KG1 (cell line): ENCODE results near the gene TMEM119.
A peak's percentile ranks its signal among the peaks of the same experiment; 100 is the strongest.
"Not testable (repeated sequence)": the region's sequence is repeated elsewhere in the genome, so short reads cannot be mapped to it uniquely, and the experiment has no call there.

ENCODE experiments used
- DNase-seq: peaks from one replicate; lab custom pipeline; 2025; lab: John Stamatoyannopoulos, UW

Gene TMEM119

DNA sequence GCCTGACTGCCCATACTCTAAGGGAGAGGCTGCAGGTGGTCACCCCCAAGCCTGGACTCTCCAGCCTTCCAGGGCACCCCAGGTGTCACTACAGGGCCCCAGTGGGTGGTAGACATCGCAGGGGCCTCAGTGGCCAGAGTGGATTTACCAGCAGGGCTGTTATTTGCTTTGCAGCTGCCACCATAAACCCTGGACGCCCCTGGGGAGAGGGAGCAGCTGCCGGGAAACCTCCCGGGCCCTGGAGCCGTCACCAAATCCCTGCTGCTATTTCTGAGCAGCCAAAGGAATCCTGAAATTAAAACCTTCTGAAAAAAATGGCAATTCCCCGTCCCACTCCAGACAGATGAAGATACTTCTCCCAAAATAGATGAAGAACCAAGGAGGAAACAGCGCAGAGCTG, 13.9 kb downstream of the TMEM119 start:
- DNase-seq = no peak

DNA sequence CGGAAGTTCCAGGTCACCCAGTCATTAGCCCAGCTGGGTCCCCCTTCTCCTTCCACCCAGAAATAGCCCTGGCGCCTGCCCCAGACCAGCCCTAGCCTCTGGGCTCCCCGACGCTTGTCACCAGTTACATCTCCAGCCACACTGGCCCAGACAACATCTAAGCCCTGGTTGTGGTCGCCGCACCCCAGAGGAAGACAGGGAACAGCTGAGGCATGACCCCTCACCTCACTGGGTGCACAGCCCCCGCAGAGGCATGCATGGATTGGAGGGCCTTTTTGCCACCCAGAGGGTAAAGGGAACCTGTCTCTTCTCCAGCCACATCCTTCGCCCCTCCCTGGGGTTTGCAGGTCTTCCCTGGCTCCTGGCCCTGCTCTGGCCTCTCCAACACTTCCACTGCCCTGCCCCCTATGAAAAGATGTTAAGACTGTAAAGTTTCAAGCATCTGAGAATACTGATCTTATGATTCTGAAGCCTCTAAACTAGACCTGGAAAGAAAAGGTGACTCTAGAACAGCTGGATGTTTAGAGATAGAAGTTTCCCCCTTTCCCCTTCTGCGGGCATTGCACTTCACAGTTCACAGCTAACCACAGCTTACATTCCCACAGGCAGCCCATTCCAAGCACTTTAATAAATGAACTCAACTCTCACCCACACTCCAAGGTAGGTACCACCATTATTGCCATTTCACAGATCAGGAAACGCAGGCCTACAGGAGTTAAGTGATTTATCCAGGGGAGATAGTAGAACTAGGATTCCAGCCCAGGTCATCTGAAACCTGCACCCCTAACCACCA, 14.7 kb downstream of the TMEM119 start:
- DNase-seq = no peak

DNA sequence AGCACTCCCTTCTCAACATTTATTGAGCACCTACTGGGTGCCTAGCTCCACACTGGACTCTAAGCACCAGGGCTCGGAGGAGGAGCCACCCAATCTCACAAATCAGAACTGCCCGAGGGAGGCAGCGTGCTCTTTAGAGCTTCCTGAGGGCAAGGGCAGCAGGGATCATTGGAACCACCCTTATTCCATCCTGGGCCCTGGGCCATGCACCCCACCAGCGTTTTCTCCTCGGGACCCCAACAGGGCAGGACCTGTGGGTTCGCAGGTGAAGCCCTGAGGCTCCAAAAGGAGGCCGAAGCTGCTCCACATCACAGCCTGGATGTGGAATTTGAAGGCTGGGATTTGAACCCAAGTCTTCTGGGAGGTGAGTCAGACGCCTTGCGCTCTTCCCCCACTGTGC, 15.4 kb downstream of the TMEM119 start:
- DNase-seq = no peak

DNA sequence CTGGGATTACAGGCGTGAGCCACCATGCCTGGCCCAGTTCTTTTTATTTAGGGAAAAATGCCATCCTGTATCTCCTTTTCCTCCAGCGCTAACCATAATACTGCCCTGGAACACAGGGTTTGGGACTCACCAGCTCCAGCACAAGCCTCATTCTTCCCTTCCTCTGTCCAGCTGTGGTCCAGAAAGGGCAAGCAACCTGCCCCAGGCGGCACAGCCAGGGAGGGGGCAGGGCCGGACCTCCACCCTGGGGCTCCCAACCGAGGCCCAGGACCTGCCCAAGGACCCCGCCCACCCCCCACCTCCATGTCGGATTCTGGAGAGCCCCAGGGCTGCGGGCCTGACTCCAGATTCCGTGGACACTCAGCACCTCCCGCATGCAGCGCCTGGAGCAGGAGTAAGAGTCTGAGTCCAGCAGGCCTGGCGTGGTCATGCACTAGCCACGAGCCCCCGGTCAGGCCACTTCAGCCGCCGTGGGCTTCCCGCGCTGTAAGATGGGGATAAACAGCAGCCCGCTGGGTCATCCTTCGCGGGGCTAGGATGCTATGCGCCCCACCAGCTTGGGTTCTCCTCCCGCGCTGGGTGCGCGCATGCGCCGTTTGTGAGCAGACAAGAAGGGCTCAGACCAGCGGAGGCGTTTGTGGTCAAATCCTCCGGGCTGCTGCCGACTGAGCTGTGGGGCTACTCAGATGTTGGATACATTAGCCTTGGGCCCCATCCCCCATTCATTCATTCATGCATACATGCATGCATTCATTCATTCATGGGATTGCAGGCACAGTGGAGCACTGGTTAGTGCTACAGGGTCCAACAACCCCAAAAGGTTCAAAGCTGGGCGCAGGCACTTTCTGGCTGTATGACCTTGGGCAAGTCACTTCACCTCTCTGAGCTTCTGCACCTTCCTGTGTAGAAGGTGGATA, 16.3 kb downstream of the TMEM119 start:
- DNase-seq = no peak

DNA sequence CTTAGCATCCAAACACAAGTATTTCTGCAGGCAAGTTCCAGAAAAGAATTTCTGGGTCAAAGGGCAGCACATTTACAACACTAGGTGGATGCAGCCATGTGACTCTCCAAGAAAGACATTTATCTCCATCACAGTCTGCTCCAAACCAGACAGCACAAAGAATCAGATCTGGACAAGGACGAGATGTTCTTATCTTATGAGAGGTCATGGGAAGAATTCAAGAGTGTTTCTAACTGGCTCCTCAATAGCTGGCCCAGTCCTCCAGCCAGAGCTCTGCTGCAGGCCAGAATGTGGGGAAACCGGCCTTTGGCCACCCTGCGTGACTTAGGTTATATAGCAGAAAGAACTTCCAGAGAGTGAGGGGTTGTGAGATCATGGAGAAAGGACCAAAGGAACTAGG, 17.4 kb downstream of the TMEM119 start:
- DNase-seq = no peak

DNA sequence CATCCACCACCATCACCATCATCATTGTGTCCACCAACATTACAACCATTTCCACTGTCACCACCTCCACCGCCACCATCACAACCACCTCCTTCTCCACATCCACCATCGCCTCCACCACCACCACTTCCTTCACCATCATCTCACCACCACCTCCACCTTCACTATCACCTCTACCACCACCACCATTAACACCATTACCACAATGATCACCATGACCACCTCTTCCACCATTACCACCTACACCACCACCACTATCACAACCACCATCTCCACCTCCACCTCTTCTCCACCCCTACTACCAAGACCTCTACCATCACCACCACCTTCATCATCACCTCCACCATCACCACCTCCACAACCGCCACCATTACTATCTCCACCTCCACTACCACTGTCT, 19.1 kb downstream of the TMEM119 start:
- no peak for DNase-seq

DNA sequence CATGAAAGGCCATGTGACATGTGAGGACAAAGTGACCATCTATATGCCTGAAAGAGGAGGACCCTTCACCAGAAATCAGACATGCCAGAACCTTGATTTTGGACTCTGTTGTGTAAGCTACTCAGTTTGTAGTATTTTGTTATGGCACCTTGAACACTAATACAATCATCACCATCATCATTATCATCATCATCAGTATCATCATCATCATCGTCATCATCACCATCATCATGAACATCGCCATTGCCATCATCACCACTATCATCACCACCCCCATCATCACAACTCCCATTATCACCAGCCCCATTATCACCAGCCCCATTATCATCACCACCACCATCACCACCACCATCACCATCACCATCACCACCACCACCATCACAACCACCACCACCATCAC, 19.6 kb downstream of the TMEM119 start:
- DNase-seq = no peak

DNA sequence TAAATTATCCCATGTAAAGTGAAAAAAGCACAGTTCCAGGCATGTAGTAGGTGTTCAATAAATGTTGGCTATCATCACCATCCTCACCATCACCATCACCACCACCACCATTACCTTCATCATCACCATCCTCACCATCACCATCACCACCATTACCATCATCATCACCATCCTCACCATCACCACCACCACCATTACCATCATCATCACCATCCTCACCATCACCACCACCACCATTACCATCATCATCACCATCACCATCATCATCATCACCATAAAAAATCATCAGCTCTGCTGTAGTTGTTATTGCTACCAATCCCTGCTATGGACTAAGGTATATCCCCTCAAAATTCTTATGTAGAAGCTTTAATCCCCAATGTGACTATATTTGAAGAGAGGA, 20.4 kb downstream of the TMEM119 start:
- DNase-seq = no peak

DNA sequence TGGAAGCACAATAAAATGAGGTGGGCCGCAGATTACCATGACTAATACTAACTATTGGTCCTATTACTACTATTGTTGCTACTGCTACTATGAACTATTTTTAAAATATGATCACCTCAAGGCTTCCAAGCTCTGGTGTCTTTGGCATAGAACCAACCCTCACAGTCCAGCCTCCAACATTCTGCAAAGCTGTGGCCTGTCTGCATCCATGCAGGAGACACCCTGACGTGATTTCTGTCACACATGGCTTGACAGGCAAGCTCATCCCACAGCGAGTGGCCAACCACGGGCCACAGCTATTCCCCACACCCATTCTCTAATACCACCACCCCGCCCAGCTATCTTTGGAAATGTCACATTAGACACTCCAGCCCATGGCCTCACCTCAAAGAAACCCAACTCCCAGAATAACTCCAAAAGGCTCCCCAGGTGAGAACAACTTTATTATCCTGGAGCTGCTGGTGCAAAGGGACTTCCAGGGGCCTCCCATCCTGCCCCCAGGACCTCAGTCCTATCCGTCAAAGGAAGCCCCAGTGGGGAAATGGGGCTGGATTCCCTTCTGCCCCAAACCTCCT, 21.1 kb downstream of the TMEM119 start:
- no peak for DNase-seq

DNA sequence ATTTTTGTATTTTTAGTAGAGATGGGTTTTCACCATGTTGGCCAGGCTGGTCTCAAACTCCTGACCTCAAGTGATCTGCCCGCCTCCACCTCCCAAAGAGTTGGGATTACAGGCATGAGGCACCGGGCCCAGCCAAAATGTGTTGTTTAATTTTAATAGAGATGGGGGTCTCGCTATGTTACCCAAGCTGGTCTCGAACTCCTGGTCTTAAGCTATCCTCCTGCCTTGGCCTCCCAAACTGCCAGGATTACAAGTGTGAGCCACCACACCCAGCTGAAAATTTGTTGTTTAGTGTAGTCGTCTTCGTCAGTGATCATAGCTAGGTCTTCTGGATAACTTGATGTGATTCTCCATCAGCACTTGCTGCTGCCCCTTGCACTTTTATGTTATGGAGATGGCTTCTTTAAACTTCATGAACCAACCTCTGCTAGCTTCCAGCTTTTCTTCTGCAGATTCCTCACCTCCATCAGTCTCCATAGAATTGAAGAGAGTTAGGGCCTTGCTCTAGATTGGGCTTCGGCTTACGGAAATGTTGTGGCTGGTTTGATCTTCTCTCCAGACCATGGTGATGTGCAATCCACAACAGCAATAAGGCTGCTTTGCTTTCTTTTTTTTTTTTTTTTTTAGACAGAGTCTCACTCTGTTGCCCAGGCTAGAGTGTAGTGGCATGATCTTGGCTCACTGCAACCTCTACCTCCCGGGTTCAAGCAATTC, 22.5 kb downstream of the TMEM119 start:
- no peak for DNase-seq

DNA sequence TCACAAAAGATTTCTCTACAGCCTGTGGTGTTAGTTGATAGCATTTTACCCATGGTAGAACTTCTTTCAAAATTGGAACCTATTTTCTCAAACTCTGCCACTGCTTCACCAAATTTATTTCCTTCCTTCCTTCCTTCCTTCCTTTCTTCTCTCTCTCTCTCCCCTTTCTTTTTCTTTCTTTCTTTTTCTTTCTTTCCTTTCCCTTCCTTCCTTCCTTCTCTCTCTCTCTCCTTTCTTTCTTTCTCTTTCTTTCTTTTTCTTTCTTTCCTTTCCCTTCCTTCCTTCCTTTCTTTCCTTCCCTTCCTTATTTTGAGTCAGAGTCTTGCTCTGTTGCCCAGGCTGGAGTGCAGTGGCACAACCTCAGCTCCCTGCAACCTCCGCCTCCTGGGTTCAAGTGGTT, 23.6 kb downstream of the TMEM119 start:
- DNase-seq = not testable (repeated sequence)

DNA sequence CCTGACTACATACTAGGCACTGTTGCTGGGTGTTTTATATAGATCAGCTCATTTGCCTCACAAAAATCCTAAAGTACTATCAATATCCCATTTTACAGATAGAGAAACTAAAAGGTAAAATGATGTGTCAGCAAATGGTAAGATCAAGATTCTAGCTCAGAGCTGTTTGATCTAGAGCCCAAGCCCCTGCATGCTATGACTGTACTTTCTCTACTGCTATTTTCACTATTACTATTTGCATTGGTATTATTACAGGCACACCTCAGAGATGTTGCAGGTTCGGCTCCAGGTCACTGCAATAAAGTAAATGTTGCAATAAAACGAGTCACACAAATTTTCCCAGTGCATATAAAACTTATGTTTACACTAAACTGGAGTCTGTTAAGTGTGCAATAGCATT, 24.6 kb downstream of the TMEM119 start:
- DNase-seq = no peak

DNA sequence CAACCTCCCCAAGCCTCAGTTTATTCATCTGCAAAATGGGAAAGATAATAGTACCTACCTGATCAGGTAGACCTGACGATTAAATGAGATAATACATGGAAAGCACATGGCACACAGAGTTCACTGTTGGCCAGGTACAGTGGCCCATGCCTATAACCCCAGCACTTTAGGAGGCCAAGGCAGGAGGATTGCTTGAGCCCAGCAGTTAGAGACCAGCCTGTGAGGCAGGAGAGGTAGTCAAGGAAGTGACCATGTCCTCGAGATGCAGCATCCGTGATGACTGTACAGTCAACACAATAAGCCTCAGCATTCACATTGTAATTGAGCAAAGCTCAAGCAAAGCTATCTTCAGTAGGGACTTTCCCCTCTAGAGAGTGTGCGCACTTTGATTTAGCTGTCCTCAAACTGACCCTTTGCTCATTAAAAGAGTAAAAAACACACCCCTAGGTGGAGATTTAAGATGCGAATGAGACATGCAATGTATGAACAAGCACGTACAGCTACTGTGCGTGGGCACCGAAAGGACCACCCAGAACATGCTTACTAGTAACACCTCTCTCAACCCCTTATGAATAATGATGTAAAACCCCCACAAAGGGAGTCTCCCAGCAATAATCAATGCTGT, 25.6 kb downstream of the TMEM119 start:
- no peak for DNase-seq

DNA sequence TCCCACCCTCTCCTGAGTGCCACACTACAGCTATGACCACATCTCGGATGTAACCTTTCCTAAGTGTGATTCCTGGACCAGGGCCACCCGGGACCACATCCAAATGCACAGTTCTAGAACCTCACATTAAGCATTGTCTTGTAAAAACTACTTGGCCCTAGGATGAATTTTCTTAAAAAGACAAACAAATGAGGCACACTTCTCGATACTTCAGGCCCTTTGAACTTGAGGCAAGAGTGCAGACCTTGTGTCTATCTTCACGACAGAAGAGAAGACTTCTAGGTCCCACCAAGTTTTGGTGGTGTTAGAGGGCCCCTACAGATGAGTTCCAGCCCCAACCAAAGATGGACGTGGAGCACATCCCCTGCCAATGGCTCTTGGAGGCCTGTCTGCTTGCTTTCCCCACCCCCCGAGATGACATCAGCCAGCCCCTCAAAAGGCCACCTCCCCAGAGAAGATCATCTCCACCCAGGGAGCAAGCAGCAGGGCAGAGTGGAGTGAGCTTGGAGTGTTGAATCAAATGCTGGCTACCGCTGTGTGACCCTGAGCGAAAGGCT, 26.2 kb downstream of the TMEM119 start:
- no peak for DNase-seq

DNA sequence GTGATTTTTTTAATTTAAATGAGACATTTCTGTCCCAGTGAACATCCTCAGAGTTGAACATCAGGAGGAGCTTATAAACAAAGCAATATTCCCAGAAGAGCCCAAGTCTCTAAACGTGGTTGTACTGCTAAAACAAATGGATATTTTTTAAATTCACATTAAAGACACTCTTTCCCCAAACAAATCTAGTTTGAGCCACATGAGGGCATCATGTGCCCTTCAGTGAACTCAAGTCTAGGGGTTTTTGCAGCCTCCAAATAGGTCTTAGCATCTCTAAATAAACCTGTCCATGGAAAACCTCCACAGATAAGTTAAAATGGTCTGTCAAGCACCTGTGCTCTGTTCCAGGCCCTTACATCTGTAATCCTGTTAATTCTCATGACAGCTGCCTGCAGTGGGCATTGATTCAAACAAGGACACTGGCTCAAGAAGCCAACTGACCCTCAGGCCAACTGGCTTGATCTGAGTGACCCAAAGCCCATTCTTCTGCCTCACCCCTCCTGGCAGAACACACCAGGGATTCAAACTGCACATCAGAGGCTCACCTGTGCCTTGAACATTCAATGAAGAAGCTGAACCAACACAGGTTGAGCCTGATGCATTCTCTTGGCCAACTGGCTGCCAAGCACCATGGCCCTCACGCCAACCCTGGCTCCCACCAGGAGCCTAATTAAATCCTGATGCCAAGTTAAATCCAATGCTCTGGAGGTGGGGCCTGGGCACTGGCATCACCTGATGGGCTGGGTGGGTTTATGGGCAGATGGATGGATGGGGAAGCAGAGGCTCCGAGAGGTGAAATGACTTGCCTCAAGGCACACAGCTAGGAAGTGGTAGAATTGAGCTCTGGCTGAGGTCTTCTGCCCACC, 26.9 kb downstream of the TMEM119 start:
- DNase-seq = peak; percentile 16

DNA sequence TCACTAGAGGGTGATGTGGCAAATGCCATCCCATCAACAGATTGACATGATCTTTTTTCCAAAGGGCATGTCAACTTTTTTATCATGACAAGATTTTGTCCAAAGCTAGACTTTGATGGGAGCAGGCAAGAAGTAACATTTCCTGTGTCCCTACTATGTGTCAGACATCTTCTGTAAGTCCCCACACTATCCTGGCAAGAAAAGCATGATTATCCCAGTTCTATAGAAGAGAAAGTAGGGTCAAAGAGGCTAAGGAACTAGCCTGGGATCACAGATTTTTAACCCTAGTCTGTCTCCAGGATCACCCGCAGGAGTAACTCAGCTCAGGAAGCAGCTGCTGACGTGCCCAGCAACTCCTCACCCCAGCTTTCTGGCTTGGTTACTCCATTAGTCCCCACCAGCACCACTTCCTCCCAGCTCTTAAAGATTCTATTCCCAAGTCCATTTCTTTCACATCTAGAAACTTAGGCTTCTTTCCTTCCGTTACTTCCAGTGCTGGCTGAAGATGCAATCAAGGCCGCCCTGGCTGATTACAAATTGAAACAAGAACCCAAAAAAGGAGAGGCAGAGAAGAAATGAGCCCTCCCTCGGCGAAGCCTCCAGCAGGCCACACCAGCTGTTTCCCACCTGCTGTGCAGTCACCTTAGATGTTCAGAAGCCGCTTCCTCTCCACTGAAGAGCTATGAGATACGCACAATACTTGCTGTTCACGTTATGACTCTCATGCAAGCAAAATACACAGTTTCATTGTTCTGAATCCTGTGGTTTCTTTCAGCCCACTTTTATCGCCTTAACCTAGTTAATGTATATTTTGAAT, 29.3 kb downstream of the TMEM119 start:
- DNase-seq = no peak

DNA sequence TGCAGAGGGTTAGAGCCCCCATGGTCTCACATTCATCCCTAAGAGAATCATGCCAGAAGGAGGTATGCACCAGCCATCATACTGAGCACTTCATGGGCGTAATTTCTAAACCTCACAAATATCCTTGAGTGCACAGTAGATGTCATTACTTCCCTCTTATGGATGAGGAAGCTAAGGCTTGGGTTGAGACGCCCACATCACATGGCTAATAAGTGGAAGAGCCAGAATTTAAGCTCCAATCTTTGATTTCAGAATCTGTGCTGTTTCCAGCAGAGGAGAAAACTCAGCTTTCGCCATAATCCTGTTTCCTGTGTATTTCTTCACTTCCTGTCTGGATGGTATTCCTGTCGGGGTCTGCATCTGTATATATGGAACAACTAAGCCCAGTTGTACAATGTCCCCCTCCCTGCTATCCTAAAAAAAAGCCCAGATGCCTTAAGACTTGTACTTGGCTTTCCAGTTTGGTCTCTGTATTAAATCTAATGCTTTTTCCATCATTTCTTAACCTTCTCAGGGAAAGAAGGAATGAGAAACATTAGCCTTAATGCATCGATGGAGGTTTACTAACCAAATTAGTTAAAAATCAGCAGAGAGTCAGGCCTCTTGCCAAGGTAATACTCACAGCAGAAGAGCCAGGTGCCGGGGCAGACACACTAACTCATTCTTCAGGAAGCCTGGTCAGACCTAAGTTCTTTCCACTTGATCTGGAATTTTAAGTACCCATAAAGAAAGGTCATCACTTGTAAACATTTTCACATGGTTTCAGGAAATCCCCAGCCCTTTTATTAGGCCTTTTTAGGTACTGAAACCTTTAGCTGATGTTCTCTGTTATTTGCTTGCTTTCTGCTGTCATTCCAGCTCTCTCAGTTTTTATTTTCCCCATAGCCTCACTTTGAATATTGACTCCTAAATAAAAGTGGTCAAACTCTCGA, 30.2 kb downstream of the TMEM119 start:
- no peak for DNase-seq

DNA sequence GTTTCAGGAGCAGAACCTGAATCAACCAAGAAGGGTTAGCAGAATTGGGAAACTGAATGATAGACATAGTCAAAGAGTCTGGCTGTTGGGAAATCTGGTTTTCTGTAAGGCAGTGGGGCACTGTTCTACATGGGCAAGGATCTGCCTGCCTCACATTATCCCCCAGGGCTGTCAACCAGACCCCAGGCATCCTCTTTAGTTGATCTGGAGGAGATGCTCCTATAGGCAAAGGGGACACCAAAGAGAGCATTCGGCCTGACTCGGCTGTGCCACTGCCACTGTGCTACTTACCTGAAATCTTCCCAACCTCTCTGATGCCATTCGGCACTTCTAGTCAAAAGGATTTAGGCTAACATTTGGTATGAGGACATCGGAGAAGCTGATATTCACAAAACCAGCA, 31.4 kb downstream of the TMEM119 start:
- DNase-seq = no peak
